SK-N-SH treated with all-trans-retinoic acid at 6 μM for 48 hours (cell line): ENCODE results near the gene PLD3.

Experiments used
- ATAC-seq: fragments of 200-7000 bp; cut with Tn5 transposase; 3 replicates; pipeline ENCODE4 v1.9.1; 2020; ENCODE audit warnings: mild to moderate bottlenecking, moderate library complexity
- ARNTL ChIP-seq: fragments of 450-650 bp; formaldehyde crosslinking; IDR thresholded peaks from 2 replicates; pipeline ENCODE4 v1.5.0; 2020; ENCODE audit warnings: low read depth, mild to moderate bottlenecking, moderate library complexity, borderline replicate concordance
- BACH2 ChIP-seq: fragments of 250-450 bp; sonication (Bioruptor Pico); IDR thresholded peaks from 2 replicates; pipeline ENCODE4 v1.9.0; 2021; ENCODE audit warnings: mild to moderate bottlenecking, borderline replicate concordance
- CREB5 ChIP-seq: fragments of 250-450 bp; sonication (Bioruptor Pico); IDR thresholded peaks from 2 replicates; pipeline ENCODE4 v1.5.1; 2020; ENCODE audit warnings: low read depth, mild to moderate bottlenecking, moderate library complexity
- CSDC2 ChIP-seq: fragments of 250-450 bp; sonication (Bioruptor Pico); IDR thresholded peaks from 2 replicates; pipeline ENCODE4 v1.5.0; 2020; ENCODE audit warnings: mild to moderate bottlenecking, moderate library complexity
- CSRNP3 ChIP-seq: fragments of 250-450 bp; sonication (Bioruptor Pico); IDR thresholded peaks from 2 replicates; pipeline ENCODE4 v1.5.1; 2021; ENCODE audit warnings: mild to moderate bottlenecking, moderate library complexity
- ESRRG ChIP-seq: fragments of 250-450 bp; sonication (Bioruptor Pico); IDR thresholded peaks from 2 replicates; pipeline ENCODE4 v1.6.1; 2021; ENCODE audit warnings: mild to moderate bottlenecking
- GLIS3 ChIP-seq: fragments of 250-450 bp; sonication (Bioruptor Pico); IDR thresholded peaks from 2 replicates; pipeline ENCODE4 v1.5.0; 2020; ENCODE audit warnings: mild to moderate bottlenecking, moderate library complexity
- ISL1 ChIP-seq: fragments of 250-450 bp; sonication (Bioruptor Pico); IDR thresholded peaks from 2 replicates; pipeline ENCODE4 v2.1.2; 2022; ENCODE audit warnings: mild to moderate bottlenecking, moderate library complexity
- OSR1 ChIP-seq: fragments of 250-450 bp; sonication (Bioruptor Pico); IDR thresholded peaks from 2 replicates; pipeline ENCODE4 v1.8.0; 2022; ENCODE audit warnings: moderate library complexity, mild to moderate bottlenecking, inconsistent platforms
- PATZ1 ChIP-seq: fragments of 250-450 bp; sonication (Bioruptor Pico); IDR thresholded peaks from 2 replicates; pipeline ENCODE4 v1.8.0; 2020; ENCODE audit warnings: mild to moderate bottlenecking, moderate library complexity, borderline replicate concordance
- POU6F1 ChIP-seq: fragments of 250-450 bp; sonication (Bioruptor Pico); IDR thresholded peaks from 2 replicates; pipeline ENCODE4 v1.8.0; 2021; ENCODE audit warnings: low read depth, mild to moderate bottlenecking, moderate library complexity, borderline replicate concordance
- PPARA ChIP-seq: fragments of 250-450 bp; sonication (Bioruptor Pico); IDR thresholded peaks from 2 replicates; pipeline ENCODE4 v1.5.0; 2020; ENCODE audit warnings: mild to moderate bottlenecking, borderline replicate concordance
- RARB ChIP-seq: fragments of 250-450 bp; sonication (Bioruptor Pico); IDR thresholded peaks from 2 replicates; pipeline ENCODE4 v1.8.0; 2021; ENCODE audit warnings: mild to moderate bottlenecking, moderate library complexity
- TCF4 ChIP-seq: fragments of 250-450 bp; sonication (Bioruptor Pico); IDR thresholded peaks from 2 replicates; pipeline ENCODE4 v1.8.0; 2021; ENCODE audit warnings: mild to moderate bottlenecking, moderate library complexity, borderline replicate concordance
- TOX ChIP-seq: fragments of 250-450 bp; sonication (Bioruptor Pico); IDR thresholded peaks from 2 replicates; pipeline ENCODE4 v1.8.0; 2021; ENCODE audit warnings: mild to moderate bottlenecking, moderate library complexity, borderline replicate concordance
- ZC3H10 ChIP-seq: fragments of 250-450 bp; sonication (Bioruptor Pico); IDR thresholded peaks from 2 replicates; pipeline ENCODE4 v1.5.1; 2021; ENCODE audit warnings: mild to moderate bottlenecking, moderate library complexity
- ZFP30 ChIP-seq: fragments of 450-650 bp; formaldehyde crosslinking; IDR thresholded peaks from 2 replicates; pipeline ENCODE4 v1.5.0; 2022; ENCODE audit warnings: mild to moderate bottlenecking, moderate library complexity
- ZNF565 ChIP-seq: fragments of 450-650 bp; formaldehyde crosslinking; conservative IDR thresholded peaks from 2 replicates; pipeline ENCODE4 v1.5.0; 2020; ENCODE audit warnings: low read depth, mild to moderate bottlenecking, moderate library complexity
- ZNF70 ChIP-seq: fragments of 450-650 bp; formaldehyde crosslinking; IDR thresholded peaks from 2 replicates; pipeline ENCODE4 v1.5.0; 2020; ENCODE audit warnings: mild to moderate bottlenecking, moderate library complexity
- ZNF8 ChIP-seq: fragments of 450-650 bp; formaldehyde crosslinking; IDR thresholded peaks from 2 replicates; pipeline ENCODE4 v1.5.0; 2020; ENCODE audit warnings: mild to moderate bottlenecking, moderate library complexity
- TF ChIP-seq, protein P1 (sequence below): fragments of 250-450 bp; sonication (Bioruptor Pico); IDR thresholded peaks from 2 replicates; pipeline ENCODE4 v1.5.0; 2020; ENCODE audit warnings: mild to moderate bottlenecking, moderate library complexity

PLD3 gene

GRCh38 chr19:40396886-40397567 is 48.5 kb downstream of the PLD3 start (continued):
- TF ChIP-seq ARNTL: no peak

- ATAC-seq: no peak
- TF ChIP-seq ISL1 (no peak), CSDC2 (CRISPR knock-in tag) (no peak)
- TF ChIP-seq, all 23 proteins: peak for 0
Measured at GRCh38 chr19:40397568-40397906, 49.0 kb downstream of the PLD3 start.

DNA sequence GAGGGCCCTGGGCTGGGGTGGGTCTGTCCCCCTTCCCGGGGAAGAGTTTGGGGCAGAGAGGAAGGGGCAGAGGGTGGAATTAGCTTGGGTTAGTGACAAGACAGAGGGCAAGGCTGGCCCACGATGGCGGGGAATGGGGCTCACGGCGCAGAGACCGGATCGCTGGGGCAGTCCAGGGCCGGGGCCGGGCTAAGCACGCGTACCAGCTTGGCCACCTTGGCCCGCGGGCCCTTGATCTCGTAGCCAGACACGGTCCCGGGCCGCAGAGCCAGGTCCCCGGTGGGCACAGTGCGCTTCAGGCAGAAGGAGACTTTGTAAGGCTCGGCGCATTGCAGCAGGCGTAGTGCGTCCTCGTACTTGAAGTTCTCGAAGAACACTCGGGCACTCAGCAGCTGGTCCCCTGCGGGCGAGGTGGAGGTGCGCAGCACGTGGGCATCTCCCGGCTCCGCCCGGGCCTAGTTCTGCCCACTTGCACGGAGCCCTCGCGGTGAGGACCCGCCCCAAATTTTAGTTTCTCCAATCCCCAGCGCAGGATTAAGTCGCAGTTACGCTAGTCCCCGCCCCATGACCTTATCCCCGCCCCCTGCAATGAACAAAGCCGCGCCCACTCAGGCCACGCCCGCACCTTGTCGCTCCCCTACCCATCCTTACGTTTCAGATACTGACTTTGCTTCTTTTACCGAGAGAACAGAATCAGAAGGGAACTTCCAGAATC is 50.1 kb downstream of the PLD3 start:
- TF ChIP-seq PATZ1 (CRISPR knock-in tag) (no peak), ZNF565 (CRISPR knock-in tag) (no peak), OSR1 (CRISPR knock-in tag) (no peak), POU6F1 (CRISPR knock-in tag) (no peak), TOX (CRISPR knock-in tag) (no peak)
- TF ChIP-seq, all 23 proteins: peak for 0
- no peak for ATAC-seq

- no peak for ATAC-seq
- TF ChIP-seq GLIS3 (CRISPR knock-in tag) (no peak), CSRNP3 (no peak), BACH2 (no peak), PPARA (no peak), OSR1 (CRISPR knock-in tag) (no peak), PATZ1 (CRISPR knock-in tag) (no peak), TCF4 (CRISPR knock-in tag) (no peak), ZFP30 (CRISPR knock-in tag) (no peak), ARNTL (no peak), ZNF8 (CRISPR knock-in tag) (no peak), ISL1 (no peak), RARB (no peak), CREB5 (CRISPR knock-in tag) (no peak), POU6F1 (CRISPR knock-in tag) (no peak), CSDC2 (CRISPR knock-in tag) (no peak), ZC3H10 (CRISPR knock-in tag) (no peak), ESRRG (CRISPR knock-in tag) (no peak), ZNF70 (CRISPR knock-in tag) (no peak)
- TF ChIP-seq, protein P1, sequence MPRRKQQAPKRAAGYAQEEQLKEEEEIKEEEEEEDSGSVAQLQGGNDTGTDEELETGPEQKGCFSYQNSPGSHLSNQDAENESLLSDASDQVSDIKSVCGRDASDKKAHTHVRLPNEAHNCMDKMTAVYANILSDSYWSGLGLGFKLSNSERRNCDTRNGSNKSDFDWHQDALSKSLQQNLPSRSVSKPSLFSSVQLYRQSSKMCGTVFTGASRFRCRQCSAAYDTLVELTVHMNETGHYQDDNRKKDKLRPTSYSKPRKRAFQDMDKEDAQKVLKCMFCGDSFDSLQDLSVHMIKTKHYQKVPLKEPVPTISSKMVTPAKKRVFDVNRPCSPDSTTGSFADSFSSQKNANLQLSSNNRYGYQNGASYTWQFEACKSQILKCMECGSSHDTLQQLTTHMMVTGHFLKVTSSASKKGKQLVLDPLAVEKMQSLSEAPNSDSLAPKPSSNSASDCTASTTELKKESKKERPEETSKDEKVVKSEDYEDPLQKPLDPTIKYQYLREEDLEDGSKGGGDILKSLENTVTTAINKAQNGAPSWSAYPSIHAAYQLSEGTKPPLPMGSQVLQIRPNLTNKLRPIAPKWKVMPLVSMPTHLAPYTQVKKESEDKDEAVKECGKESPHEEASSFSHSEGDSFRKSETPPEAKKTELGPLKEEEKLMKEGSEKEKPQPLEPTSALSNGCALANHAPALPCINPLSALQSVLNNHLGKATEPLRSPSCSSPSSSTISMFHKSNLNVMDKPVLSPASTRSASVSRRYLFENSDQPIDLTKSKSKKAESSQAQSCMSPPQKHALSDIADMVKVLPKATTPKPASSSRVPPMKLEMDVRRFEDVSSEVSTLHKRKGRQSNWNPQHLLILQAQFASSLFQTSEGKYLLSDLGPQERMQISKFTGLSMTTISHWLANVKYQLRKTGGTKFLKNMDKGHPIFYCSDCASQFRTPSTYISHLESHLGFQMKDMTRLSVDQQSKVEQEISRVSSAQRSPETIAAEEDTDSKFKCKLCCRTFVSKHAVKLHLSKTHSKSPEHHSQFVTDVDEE: no peak
- TF ChIP-seq, all 23 proteins: peak for 0
Measured at GRCh38 chr19:40400559-40400958, 52.1 kb downstream of the PLD3 start.
